Heart right ventricle (tissue), 16 donors: ENCODE results near the gene PIP5KL1. TPM values are rescaled to one million over a fixed set of nuclear protein-coding genes. Genes with fewer than 3 reads are reported as not detected.

Experiments used
- ATAC-seq, 8 donors: fragments of 200-7000 bp; cut with Tn5 transposase; one replicate each; pipeline ENCODE4 v1.9.1; 2020; ENCODE audit warnings: mild to moderate bottlenecking in 8 of 8, moderate library complexity in 8 of 8, moderate number of reproducible peaks in 1 of 8
- DNase-seq, 2 donors: peaks; one replicate each; pipeline ENCODE4 v3.0.0-alpha.2; 2020
- H3K27ac ChIP-seq, 10 donors: fragments of 200-600 bp; sonication (generic) in 2 of 10; one replicate each; pipeline versions ENCODE4 v1.5.0 to v1.8.0; 2020 to 2022; ENCODE audit warnings: mild to moderate bottlenecking in 3 of 10
- H3K27me3 ChIP-seq, 7 donors: fragments of 200-600 bp; one replicate each; pipeline ENCODE4 v1.8.0; 2021 to 2022; ENCODE audit warnings: mild to moderate bottlenecking in 2 of 7
- H3K36me3 ChIP-seq, 9 donors: fragments of 200-600 bp; sonication (generic) in 1 of 9; one replicate each; pipeline versions ENCODE4 v1.5.0 to v1.8.0; 2020 to 2022; ENCODE audit warnings: mild to moderate bottlenecking in 2 of 9
- H3K4me1 ChIP-seq, 9 donors: fragments of 200-600 bp; sonication (generic) in 1 of 9; one replicate each; pipeline versions ENCODE4 v1.5.0 to v1.8.0; 2020 to 2022; ENCODE audit warnings: mild to moderate bottlenecking in 4 of 9
- H3K4me3 ChIP-seq, 10 donors: fragments of 200-600 bp; sonication (generic) in 2 of 10; one replicate each; pipeline versions ENCODE4 v1.5.0 to v1.8.0; 2020 to 2022; ENCODE audit warnings: mild to moderate bottlenecking in 7 of 10, moderate library complexity in 2 of 10
- H3K9me3 ChIP-seq, 11 donors: fragments of 200-600 bp in 10 of 11; sonication (generic) in 2 of 11; one replicate each; pipeline versions ENCODE4 v1.5.0 to v1.8.0; 2013 to 2022; ENCODE audit warnings: mild to moderate bottlenecking in 2 of 11, control low read depth in 1 of 11, moderate library complexity in 1 of 11
- WGBS, 2 donors: extraction: QIAGEN DNeasy Blood & Tissue Kit; methylation state at CpG; one replicate each; pipeline ENCODE4 v1.1.7; 2013; ENCODE audit warnings: inconsistent platforms in 1 of 2; 5-methylcytosine and 5-hydroxymethylcytosine counted together
- intact Hi-C, 10 donors: fragments of 100-400 bp; cut with DNase I; formaldehyde crosslinking; loops; one replicate each; pipeline versions ENCODE4 v1.11.1 to v1.14.2; 2022
- polyA plus RNA-seq, 2 donors: library from polyadenylated mRNA; stranded (reverse); fragments of 200-250 nt; gene quantifications; one replicate each; pipeline ENCODE4 v1.2.3, GENCODE V29; 2013
- total RNA-seq, 10 donors: library from RNA; stranded (reverse); fragmentation: NEBNext Ultra II Directional in 3 of 10; extraction: Animal tissue kit (Norgen Biotek cat#: 25700) in 3 of 10; gene quantifications; one replicate each; pipeline versions ENCODE4 v1.2.1 to v1.2.4, GENCODE V29; 2021 to 2023
- TF ChIP-seq, protein P1 (sequence below), 9 donors: fragments of 200-600 bp; sonication (generic) in 2 of 9; IDR thresholded peaks; one replicate each; pipeline versions ENCODE4 v1.5.0 to v1.8.0; 2021 to 2022; ENCODE audit warnings: antibody characterized with exemption in 9 of 9, mild to moderate bottlenecking in 5 of 9, moderate library complexity in 1 of 9
- donor health status: Arrhythmogenic right ventricular cardiomyopathy.
- donor health status: ischemic (EF 13 %, LVEDD 7.1; RV severe dilation, severe dysfunction).
- donor health status: healthy with polysubstance abuse.
- donor health status: DM: no; HTN: yes; CAD: no.
- donor health status: DM: no; HTN: no; CAD: no.
- donor health status: ischemic (EF 25% LVEDD 6.9; RV normal size, moderate dysfunction).
- donor health status: ischemic (EF 25% LVEDD 5.7; RV mildly dilated, moderate dysfunction).
- donor health status: healthy.
- donor health status: DM: yes; HTN: yes; CAD: no.
- donor health status: Ischemic cardiomyopathy.
- donor health status: ischemic (EF 35%, LVEDD 5.7; RV mildly dilated, moderate dysfunction).
- donor health status: nonischemic (EF 11% LVEDD 7.7; RV severe dilation, severe dysfunction).
- donor health status: DM: yes; HTN: yes; CAD: no.
- donor health status: PGD.
- donor health status: ischemic (EF 29% LVEDD 5.4; RV normal size, mild dysfunction).
- donor health status: nonischemic (EF 23%, LVEDD 6.1; RV moderate dilation, normal function).

Gene PIP5KL1
- total and polyA plus RNA-seq, 12 donors = 0.25 to 0.59 (median 0.46) TPM; not detected in 4

DNA sequence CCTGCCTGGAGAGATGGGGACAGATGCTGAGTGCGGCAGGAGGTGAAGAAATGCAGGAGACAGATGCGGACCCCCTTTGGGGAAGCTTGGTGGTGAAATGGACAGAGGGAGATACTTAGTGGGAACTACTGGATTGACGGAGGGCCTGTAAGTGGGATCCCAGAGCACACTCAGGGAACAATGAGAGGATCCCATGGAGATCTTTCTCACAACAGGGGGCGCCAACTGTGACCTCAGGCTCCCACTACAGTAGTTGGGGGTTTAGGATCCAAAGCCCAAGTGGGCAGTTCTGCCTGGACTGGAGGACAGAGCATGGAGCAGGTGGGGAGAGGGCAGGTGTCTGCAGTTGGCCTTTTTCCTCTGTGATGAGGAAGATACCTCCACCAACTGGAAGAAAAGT is 3.7 kb upstream of the PIP5KL1 start:
- H3K4me3 ChIP-seq = no peak overlapping the region

DNA sequence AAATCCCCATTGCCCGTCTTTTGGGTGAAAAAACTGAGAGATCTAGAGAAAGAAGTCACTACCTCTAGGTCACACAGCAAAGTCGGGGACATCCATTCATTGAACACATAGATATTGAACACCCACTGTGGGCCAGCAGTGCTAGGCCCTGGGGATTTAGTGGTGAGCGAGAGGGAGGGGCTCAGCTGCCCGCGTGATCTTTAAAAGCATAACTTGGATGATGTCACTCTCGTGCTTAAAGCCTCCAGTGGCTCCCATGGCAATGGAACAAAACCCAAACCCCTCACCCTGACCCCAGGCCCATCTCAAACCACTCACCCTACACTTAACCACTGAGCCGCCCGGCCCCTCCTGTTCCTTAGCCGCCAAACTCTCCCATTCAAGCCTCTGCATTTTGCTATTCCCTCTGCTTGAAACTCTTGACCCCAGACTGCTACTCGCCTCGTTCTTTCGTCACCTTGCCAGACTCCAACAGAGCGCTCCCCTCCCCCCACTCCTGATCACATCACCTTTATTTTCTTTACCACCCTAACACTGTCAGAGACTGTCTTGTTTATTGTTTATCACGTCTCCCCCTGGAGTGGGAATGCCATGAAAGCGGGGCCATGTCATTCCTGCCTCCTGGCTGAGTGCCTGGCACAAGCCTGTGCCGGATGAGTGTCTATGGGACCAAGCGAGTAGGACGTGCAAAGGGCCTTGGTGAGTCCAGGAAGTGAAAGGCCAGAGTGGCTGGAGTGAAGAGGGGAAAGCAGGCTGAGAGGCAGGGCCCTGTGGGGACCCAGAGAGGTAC is 710 bp upstream of the PIP5KL1 start:
- Histone ChIP-seq H3K4me1 (peaks cover 22 to 48% (median 37%) of the 10 kb centered on the region in 9 donors), H3K36me3 (peaks cover 0 to 10% (median 0%) of the 10 kb centered on the region in 9 donors), H3K27me3 (peaks cover 6 to 52% (median 24%) of the 10 kb centered on the region in 7 donors), H3K4me3 (peak overlapping the region; percentile 24 to 63 (median 60)), H3K27ac (peak overlapping the region in 1 of 10 donors; percentile 40), H3K9me3 (no peaks in the 10 kb centered on the region)
- TF ChIP-seq, protein P1, sequence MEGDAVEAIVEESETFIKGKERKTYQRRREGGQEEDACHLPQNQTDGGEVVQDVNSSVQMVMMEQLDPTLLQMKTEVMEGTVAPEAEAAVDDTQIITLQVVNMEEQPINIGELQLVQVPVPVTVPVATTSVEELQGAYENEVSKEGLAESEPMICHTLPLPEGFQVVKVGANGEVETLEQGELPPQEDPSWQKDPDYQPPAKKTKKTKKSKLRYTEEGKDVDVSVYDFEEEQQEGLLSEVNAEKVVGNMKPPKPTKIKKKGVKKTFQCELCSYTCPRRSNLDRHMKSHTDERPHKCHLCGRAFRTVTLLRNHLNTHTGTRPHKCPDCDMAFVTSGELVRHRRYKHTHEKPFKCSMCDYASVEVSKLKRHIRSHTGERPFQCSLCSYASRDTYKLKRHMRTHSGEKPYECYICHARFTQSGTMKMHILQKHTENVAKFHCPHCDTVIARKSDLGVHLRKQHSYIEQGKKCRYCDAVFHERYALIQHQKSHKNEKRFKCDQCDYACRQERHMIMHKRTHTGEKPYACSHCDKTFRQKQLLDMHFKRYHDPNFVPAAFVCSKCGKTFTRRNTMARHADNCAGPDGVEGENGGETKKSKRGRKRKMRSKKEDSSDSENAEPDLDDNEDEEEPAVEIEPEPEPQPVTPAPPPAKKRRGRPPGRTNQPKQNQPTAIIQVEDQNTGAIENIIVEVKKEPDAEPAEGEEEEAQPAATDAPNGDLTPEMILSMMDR (IDR thresholded peaks at IDR 0.05) = no peak
- ATAC-seq = peak in 3 of 8 donors; percentile 2 to 7 (median 2)
- 16 to 21% methylated on average over 18 of the region's 18 CpGs for WGBS, 2 donors
- intact Hi-C loops = no loop called here
- no peak for DNase-seq

More for the DNA sequence above, 3.7 kb upstream of the PIP5KL1 start:
- Histone ChIP-seq H3K36me3 (peaks cover 0 to 10% (median 0%) of the 10 kb centered on the region in 9 donors), H3K4me1 (peaks cover 28 to 52% (median 37%) of the 10 kb centered on the region in 9 donors), H3K27me3 (peaks cover 0 to 22% (median 0%) of the 10 kb centered on the region in 7 donors), H3K27ac (no peak overlapping the region), H3K9me3 (no peaks in the 10 kb centered on the region)
- peak in 1 of 2 donors; percentile 2 for DNase-seq
- TF ChIP-seq, protein P1 (IDR thresholded peaks at IDR 0.05) = no peak
- WGBS, 2 donors = 94 to 95% methylated on average over 4 of the region's 4 CpGs
- intact Hi-C loops = no loop called here
- ATAC-seq = no peak

DNA sequence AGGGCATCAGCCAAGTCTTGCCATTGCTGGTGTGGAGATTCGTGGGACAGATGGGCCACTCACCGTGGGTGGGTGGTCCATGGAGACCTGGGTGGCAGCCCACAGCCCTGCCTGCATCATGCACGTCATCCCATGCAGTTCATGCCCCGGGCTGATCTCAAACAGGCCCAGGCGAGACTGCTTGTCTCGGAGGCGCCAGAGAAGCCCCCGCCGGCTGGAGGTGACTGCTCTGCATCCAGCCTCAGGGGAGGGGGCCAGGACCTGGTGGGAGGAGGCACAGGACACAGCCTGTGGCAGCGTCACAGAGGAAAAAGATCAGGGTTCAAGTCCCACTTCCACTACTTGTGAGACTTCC is 975 bp downstream of the PIP5KL1 start:
- no peak for ATAC-seq
- H3K27me3 ChIP-seq = peaks cover 6 to 67% (median 39%) of the 10 kb centered on the region in 7 donors
- peaks cover 19 to 38% (median 31%) of the 10 kb centered on the region in 9 donors for H3K4me1 ChIP-seq
- H3K36me3 ChIP-seq = no peaks in the 10 kb centered on the region
- 71 to 73% methylated on average over 10 of the region's 10 CpGs for whole genome bisulfite sequencing, 2 donors
- intact Hi-C loops = loop anchor here in 5 of 10 donors (5.0 to 10.0 kb wide), 3 partner anchors 425 to 715 kb away; no protein-coding TSS in a partner anchor
- no peak for DNase-seq
- H3K4me3 ChIP-seq = no peak overlapping the region
- H3K27ac ChIP-seq = no peak overlapping the region
- H3K9me3 ChIP-seq = no peaks in the 10 kb centered on the region
- TF ChIP-seq, protein P1 (IDR thresholded peaks at IDR 0.05) = no peak

DNA sequence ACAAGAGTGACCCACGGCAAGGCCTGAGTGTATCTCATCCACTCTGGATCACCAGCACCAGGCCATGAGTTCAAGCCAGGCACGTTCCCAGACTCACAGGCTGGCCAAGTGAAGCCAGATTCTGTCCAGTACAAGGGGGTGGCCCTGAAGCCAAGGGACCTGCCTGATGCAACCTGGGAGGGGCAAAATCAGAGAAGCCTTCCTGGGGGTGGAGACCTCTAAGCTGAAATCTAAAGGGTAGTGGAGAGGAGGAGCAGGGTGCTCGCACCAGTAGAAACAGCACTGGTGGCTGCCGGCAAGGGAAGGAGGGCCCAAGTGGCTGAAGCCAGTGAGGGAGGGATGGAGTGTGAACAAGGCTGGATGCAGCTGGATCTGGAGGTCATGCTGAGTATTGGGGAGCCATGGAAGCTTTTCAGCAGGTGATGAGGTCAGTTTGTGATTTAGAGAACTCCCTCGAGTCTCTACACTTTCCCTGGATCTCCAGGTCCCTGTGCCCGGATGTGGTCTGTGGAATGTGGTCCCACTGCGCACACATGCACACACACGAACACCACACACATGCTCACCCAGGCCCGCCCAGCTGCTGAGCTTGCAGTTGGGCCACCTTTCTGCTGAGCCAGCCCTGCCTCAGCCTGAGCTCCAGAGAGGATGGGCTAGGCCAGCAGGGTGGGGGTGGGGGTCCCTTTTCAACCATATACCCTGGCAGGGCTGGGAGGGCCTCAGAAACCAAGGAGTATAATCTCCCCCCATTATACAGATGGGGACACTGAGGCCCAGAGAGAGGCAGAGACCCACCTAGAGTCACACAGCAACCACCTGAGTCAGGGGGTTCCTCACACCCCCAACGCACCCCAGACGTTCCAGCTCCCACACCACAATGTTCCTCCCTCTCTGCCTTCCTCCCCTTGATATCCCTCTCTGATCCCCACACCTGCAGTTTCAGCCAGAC is 1.6 kb downstream of the PIP5KL1 start:
- WGBS, 2 donors = 73 to 78% methylated on average over 11 of the region's 11 CpGs
- peaks cover 19 to 38% (median 31%) of the 10 kb centered on the region in 9 donors for H3K4me1 ChIP-seq
- no peak overlapping the region for H3K27ac ChIP-seq
- H3K36me3 ChIP-seq = no peaks in the 10 kb centered on the region
- intact Hi-C loops = loop anchor here in 5 of 10 donors (5.0 to 10.0 kb wide), 3 partner anchors 424 to 714 kb away; no protein-coding TSS in a partner anchor
- no peaks in the 10 kb centered on the region for H3K9me3 ChIP-seq
- no peak overlapping the region for H3K4me3 ChIP-seq
- peaks cover 6 to 73% (median 39%) of the 10 kb centered on the region in 7 donors for H3K27me3 ChIP-seq
- DNase-seq (no peak), ATAC-seq (no peak)
- TF ChIP-seq, protein P1 (IDR thresholded peaks at IDR 0.05) = no peak
